ENCODE results near the gene TNFRSF13B. TPM values are rescaled to one million over a fixed set of nuclear protein-coding genes. Genes with fewer than 3 reads are reported as not detected.
"Not testable (repeated sequence)": the region's sequence is repeated elsewhere in the genome, so short reads cannot be mapped to it uniquely, and the experiment has no call there.

Gene TNFRSF13B
- total RNA-seq, 2 donors from 2014 or later, result not detected

DNA sequence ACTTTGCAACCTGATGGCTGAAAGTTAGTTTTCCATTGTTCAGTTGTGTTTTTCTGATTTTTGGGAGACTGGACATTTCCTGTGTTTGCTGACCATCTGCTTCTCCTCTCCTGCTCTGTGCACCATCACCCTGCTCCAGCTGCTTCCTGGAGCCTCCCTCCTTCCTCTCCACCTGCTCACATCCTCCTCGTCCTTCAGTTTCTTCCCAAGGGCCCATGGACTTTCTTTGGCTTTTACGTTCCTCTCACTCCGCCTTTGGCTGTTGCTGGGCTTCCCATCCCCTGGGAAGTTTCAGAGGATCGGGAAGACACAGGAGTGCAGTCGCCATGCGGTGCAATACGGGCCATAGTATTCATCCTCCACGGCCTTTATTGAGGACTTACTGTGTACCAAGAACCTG, 61.6 kb downstream of the TNFRSF13B start:
- Histone ChIP-seq H3K9me3 (no peaks in the 10 kb centered on the region), H3K4me1 (no peaks in the 10 kb centered on the region), H3K36me3 (no peaks in the 10 kb centered on the region), H3K4me3 (no peak overlapping the region), H3K27me3 (no peaks in the 10 kb centered on the region), H3K27ac (no peak overlapping the region)
- TF ChIP-seq, protein P1, sequence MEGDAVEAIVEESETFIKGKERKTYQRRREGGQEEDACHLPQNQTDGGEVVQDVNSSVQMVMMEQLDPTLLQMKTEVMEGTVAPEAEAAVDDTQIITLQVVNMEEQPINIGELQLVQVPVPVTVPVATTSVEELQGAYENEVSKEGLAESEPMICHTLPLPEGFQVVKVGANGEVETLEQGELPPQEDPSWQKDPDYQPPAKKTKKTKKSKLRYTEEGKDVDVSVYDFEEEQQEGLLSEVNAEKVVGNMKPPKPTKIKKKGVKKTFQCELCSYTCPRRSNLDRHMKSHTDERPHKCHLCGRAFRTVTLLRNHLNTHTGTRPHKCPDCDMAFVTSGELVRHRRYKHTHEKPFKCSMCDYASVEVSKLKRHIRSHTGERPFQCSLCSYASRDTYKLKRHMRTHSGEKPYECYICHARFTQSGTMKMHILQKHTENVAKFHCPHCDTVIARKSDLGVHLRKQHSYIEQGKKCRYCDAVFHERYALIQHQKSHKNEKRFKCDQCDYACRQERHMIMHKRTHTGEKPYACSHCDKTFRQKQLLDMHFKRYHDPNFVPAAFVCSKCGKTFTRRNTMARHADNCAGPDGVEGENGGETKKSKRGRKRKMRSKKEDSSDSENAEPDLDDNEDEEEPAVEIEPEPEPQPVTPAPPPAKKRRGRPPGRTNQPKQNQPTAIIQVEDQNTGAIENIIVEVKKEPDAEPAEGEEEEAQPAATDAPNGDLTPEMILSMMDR (IDR thresholded peaks at IDR 0.05), result no peak
- peak; percentile 34 for DNase-seq (ENCODE audit: low spot score)

DNA sequence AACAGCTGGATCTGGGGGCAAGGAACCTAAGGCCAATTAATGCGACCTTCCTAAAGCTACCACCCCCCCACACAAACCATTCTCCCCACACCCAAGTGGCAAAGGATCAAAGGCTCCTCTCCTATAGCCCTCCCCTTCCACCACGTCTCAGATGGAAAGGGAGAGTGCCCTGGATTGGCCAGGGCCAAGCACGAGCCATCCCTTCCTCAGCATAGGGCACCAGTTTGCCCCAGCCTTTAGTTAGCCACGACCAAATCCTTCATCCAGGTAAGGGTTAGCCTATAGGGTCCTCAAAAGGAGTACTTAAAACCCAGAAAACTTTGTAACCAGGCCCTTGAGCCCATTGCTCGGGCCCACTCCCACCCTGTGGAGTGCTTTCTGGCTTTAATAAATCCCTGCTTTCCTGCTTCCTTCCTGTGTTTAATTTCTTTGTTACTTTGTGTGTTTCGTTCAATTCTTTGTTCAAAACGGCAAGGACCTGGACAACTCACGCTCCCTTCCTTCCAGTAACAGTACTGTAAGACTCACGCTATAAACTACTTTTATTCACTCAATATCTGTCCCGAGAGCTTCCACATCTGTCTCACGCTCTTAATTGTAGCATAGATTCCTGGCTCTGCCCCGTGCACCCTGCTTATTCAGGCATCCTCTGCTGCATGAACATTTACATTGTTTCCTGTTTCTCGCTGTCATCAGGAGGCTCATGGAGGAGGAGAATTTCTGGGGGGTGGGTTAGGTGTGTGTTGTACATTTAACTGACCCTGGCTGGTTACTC, 62.3 kb downstream of the TNFRSF13B start:
- no peaks in the 10 kb centered on the region for H3K36me3 ChIP-seq
- H3K4me1 ChIP-seq, result no peaks in the 10 kb centered on the region
- no peak overlapping the region for H3K4me3 ChIP-seq
- H3K27me3 ChIP-seq, result no peaks in the 10 kb centered on the region
- DNase-seq (ENCODE audit: low spot score), result no peak
- H3K9me3 ChIP-seq, result no peaks in the 10 kb centered on the region
- TF ChIP-seq, protein P1 (IDR thresholded peaks at IDR 0.05), result no peak
- H3K27ac ChIP-seq, result no peak overlapping the region

DNA sequence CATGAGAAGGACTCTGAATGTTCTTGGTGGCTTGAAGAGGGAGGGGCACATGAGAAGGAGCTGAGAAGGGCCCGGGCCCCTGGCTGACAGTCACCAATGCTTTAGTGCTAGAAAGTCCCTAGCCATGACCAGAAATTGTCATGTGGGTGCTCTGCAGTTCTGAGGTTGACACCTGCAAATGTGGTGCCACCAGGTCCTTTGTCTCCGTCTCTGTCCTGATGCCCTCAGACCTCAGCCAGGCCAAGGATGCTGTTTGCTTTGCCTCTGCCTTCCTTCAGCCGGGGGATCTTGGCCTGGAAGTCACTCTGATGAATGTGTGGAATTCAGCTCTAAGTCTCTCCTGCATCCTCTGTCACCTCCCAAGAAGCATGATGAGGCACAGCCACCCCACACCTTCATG, 63.6 kb downstream of the TNFRSF13B start:
- DNase-seq (ENCODE audit: low spot score), result peak; percentile 36
- no peaks in the 10 kb centered on the region for H3K4me1 ChIP-seq
- H3K9me3 ChIP-seq, result no peaks in the 10 kb centered on the region
- no peak overlapping the region for H3K27ac ChIP-seq
- no peaks in the 10 kb centered on the region for H3K36me3 ChIP-seq
- TF ChIP-seq, protein P1 (IDR thresholded peaks at IDR 0.05), result no peak
- no peaks in the 10 kb centered on the region for H3K27me3 ChIP-seq
- no peak overlapping the region for H3K4me3 ChIP-seq

DNA sequence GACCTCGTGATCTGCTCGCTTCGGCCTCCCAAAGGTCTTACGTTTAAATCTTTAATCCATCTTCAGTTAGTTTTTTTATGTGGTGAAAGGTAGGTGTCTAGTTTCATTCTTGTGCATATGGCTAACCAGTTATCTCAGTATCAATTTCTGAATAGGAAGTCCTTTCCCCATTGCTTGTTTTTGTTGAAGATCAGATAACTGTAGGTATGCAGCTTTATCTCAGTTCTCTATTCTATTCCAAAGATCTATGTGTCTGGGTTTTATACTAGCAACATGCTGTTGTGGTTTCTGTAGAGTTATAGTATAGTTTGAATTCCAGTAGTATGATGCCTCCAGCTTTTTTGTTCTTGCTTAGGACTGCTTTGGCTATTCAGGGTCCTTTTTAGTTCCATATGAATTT, 65.2 kb downstream of the TNFRSF13B start:
- Histone ChIP-seq H3K36me3 (no peaks in the 10 kb centered on the region), H3K27ac (no peak overlapping the region), H3K4me1 (no peaks in the 10 kb centered on the region), H3K4me3 (no peak overlapping the region), H3K27me3 (no peaks in the 10 kb centered on the region), H3K9me3 (no peaks in the 10 kb centered on the region)
- DNase-seq (ENCODE audit: low spot score), result no peak
- TF ChIP-seq, protein P1 (IDR thresholded peaks at IDR 0.05), result no peak

DNA sequence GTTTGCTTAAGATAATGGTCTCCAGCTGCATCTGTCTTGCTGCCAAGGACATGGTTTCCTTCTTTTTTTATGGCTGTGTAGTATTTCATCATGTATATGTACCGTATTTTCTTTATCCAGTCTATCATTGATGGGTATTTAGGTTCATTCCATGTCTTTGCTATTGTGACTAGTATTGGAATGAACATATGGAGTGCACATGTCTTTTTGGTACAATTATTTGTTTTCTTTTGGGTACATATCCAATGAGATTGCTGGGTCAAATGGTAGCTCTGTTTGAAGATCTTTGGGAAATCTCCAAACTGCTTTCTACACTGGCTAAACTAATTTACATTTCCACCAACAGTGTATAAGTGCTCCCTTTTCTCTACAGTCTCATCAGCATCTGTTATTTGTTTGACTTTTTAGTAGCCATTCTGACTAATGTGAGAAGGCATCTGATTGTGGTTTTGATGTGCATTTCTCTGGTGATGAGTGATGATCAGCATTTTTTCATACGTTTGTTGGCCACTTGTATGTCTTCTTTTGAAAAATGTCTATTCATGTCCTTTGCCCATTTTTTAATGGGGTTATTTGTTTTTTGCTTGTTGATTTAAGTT, 66.2 kb downstream of the TNFRSF13B start:
- no peaks in the 10 kb centered on the region for H3K36me3 ChIP-seq
- no peaks in the 10 kb centered on the region for H3K27me3 ChIP-seq
- TF ChIP-seq, protein P1 (IDR thresholded peaks at IDR 0.05), result no peak
- no peaks in the 10 kb centered on the region for H3K9me3 ChIP-seq
- no peak overlapping the region for H3K4me3 ChIP-seq
- no peaks in the 10 kb centered on the region for H3K4me1 ChIP-seq
- no peak overlapping the region for H3K27ac ChIP-seq
- DNase-seq (ENCODE audit: low spot score), result no peak

DNA sequence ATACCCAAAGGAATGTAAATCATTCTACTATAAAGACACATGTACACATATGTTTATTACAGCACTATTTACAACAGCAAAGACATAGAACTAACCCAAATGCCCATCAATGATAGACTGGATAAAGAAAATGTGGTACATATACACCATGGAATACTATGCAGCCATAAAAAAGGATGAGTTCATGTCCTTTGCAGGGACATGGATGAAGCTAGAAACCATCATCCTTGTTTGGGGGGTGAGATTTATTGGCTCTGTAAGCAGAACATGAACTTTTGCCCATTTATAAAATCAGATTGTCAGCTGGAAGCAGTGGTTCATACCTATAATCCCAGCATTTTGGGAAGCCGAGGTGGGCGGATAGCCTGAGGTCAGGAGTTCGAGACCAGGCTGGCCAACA, 68.8 kb downstream of the TNFRSF13B start:
- not testable (repeated sequence) for H3K4me3 ChIP-seq, H3K27me3 ChIP-seq

More for the DNA sequence above, 68.8 kb downstream of the TNFRSF13B start:
- peak; percentile 23 for DNase-seq (ENCODE audit: low spot score)
- H3K36me3 ChIP-seq, H3K9me3 ChIP-seq, H3K4me1 ChIP-seq, H3K27ac ChIP-seq: not testable (repeated sequence)
